ENCODE measurements around the gene JTB.

JTB gene

GRCh38 chr1:153968972-153969371, 8.5 kb downstream of the JTB start:
- Histone ChIP-seq H3K4me1 (ENCODE audit: insufficient read depth, low read length) (peaks cover 24% of the 10 kb centered on the region), H3K4me3 (ENCODE audit: low read length) (peak overlapping the region; percentile 86), H3K9me3 (ENCODE audit: low read length) (no peaks in the 10 kb centered on the region), H3K36me3 (ENCODE audit: insufficient read depth, low read length) (peaks cover 7% of the 10 kb centered on the region), H3K27me3 (ENCODE audit: insufficient read depth, low read length) (no peaks in the 10 kb centered on the region), H2AFZ (ENCODE audit: low read depth, low read length) (no peak overlapping the region)

- Histone ChIP-seq H3K9me3 (ENCODE audit: low read length) (no peaks in the 10 kb centered on the region), H3K4me3 (ENCODE audit: low read length) (peak overlapping the region; percentile 86), H3K4me1 (ENCODE audit: insufficient read depth, low read length) (peaks cover 24% of the 10 kb centered on the region), H2AFZ (ENCODE audit: low read depth, low read length) (no peak overlapping the region), H3K27me3 (ENCODE audit: insufficient read depth, low read length) (no peaks in the 10 kb centered on the region), H3K36me3 (ENCODE audit: insufficient read depth, low read length) (peaks cover 3% of the 10 kb centered on the region)
These were observed 9.1 kb downstream of the JTB start for GRCh38 chr1:153968408-153968807.

- peaks cover 25% of the 10 kb centered on the region for H3K4me1 ChIP-seq (ENCODE audit: insufficient read depth, low read length)
- H2AFZ ChIP-seq (ENCODE audit: low read depth, low read length) = no peak overlapping the region
- no peaks in the 10 kb centered on the region for H3K27me3 ChIP-seq (ENCODE audit: insufficient read depth, low read length)
- H3K9me3 ChIP-seq (ENCODE audit: low read length) = no peaks in the 10 kb centered on the region
- H3K36me3 ChIP-seq (ENCODE audit: insufficient read depth, low read length) = no peaks in the 10 kb centered on the region
- H3K4me3 ChIP-seq (ENCODE audit: low read length) = peak overlapping the region; percentile 86
These were observed 9.5 kb downstream of the JTB start for GRCh38 chr1:153968000-153968363.

GRCh38 chr1:153967107-153967999, 10.1 kb downstream of the JTB start, which contains the start of gene CREB3L4:
Gene CREB3L4 (plus strand): TSS chr1:153967902. CDS start chr1:153968526, 624 bp downstream.
- Histone ChIP-seq H3K4me3 (ENCODE audit: low read length) (peak within 1 kb of the TSS; percentile 86), H3K36me3 (ENCODE audit: insufficient read depth, low read length) (no peaks in the 10 kb centered on the region), H3K4me1 (ENCODE audit: insufficient read depth, low read length) (peaks cover 31% of the 10 kb centered on the region), H3K27me3 (ENCODE audit: insufficient read depth, low read length) (no peaks in the 10 kb centered on the region), H2AFZ (ENCODE audit: low read depth, low read length) (no peak within 1 kb of the TSS), H3K9me3 (ENCODE audit: low read length) (no peaks in the 10 kb centered on the region)

GRCh38 chr1:153963850-153964331, 13.6 kb downstream of the JTB start:
- H3K36me3 ChIP-seq (ENCODE audit: insufficient read depth, low read length) = peaks cover 20% of the 10 kb centered on the region
- H3K27me3 ChIP-seq (ENCODE audit: insufficient read depth, low read length) = no peaks in the 10 kb centered on the region
- H2AFZ ChIP-seq (ENCODE audit: low read depth, low read length) = no peak overlapping the region
- peaks cover 39% of the 10 kb centered on the region for H3K4me1 ChIP-seq (ENCODE audit: insufficient read depth, low read length)
- peak overlapping the region; percentile 66 for H3K4me3 ChIP-seq (ENCODE audit: low read length)
- no peaks in the 10 kb centered on the region for H3K9me3 ChIP-seq (ENCODE audit: low read length)

- peaks cover 20% of the 10 kb centered on the region for H3K36me3 ChIP-seq (ENCODE audit: insufficient read depth, low read length)
- H2AFZ ChIP-seq (ENCODE audit: low read depth, low read length) = peak within 1 kb of the TSS; percentile 35
- peak within 1 kb of the TSS; percentile 66 for H3K4me3 ChIP-seq (ENCODE audit: low read length)
- peaks cover 35% of the 10 kb centered on the region for H3K4me1 ChIP-seq (ENCODE audit: insufficient read depth, low read length)
- H3K9me3 ChIP-seq (ENCODE audit: low read length) = no peaks in the 10 kb centered on the region
- H3K27me3 ChIP-seq (ENCODE audit: insufficient read depth, low read length) = no peaks in the 10 kb centered on the region
These were observed 14.2 kb downstream of the JTB start, which contains the start of gene SLC39A1 for GRCh38 chr1:153963030-153963849. Gene SLC39A1 (minus strand): TSS chr1:153963537. CDS start chr1:153962715, 822 bp downstream.

GRCh38 chr1:153962088-153963029, 15.1 kb downstream of the JTB start:
- Histone ChIP-seq H3K27me3 (ENCODE audit: insufficient read depth, low read length) (no peaks in the 10 kb centered on the region), H3K9me3 (ENCODE audit: low read length) (no peaks in the 10 kb centered on the region), H2AFZ (ENCODE audit: low read depth, low read length) (no peak overlapping the region), H3K4me1 (ENCODE audit: insufficient read depth, low read length) (peaks cover 34% of the 10 kb centered on the region), H3K36me3 (ENCODE audit: insufficient read depth, low read length) (peaks cover 20% of the 10 kb centered on the region), H3K4me3 (ENCODE audit: low read length) (peak overlapping the region; percentile 66)

GRCh38 chr1:153961421-153961820, 16.1 kb downstream of the JTB start:
- H3K4me3 ChIP-seq (ENCODE audit: low read length) = peak overlapping the region; percentile 66
- no peaks in the 10 kb centered on the region for H3K9me3 ChIP-seq (ENCODE audit: low read length)
- H3K36me3 ChIP-seq (ENCODE audit: insufficient read depth, low read length) = peaks cover 20% of the 10 kb centered on the region
- peaks cover 39% of the 10 kb centered on the region for H3K4me1 ChIP-seq (ENCODE audit: insufficient read depth, low read length)
- no peak overlapping the region for H2AFZ ChIP-seq (ENCODE audit: low read depth, low read length)
- H3K27me3 ChIP-seq (ENCODE audit: insufficient read depth, low read length) = no peaks in the 10 kb centered on the region

GRCh38 chr1:153960206-153960605, 17.3 kb downstream of the JTB start:
- no peaks in the 10 kb centered on the region for H3K9me3 ChIP-seq (ENCODE audit: low read length)
- no peaks in the 10 kb centered on the region for H3K27me3 ChIP-seq (ENCODE audit: insufficient read depth, low read length)
- peaks cover 20% of the 10 kb centered on the region for H3K36me3 ChIP-seq (ENCODE audit: insufficient read depth, low read length)
- H2AFZ ChIP-seq (ENCODE audit: low read depth, low read length) = no peak overlapping the region
- no peak overlapping the region for H3K4me3 ChIP-seq (ENCODE audit: low read length)
- H3K4me1 ChIP-seq (ENCODE audit: insufficient read depth, low read length) = peaks cover 39% of the 10 kb centered on the region

GRCh38 chr1:153959454-153959853, 18.0 kb downstream of the JTB start:
- Histone ChIP-seq H3K4me1 (ENCODE audit: insufficient read depth, low read length) (peaks cover 38% of the 10 kb centered on the region), H2AFZ (ENCODE audit: low read depth, low read length) (no peak overlapping the region), H3K9me3 (ENCODE audit: low read length) (no peaks in the 10 kb centered on the region), H3K27me3 (ENCODE audit: insufficient read depth, low read length) (no peaks in the 10 kb centered on the region), H3K36me3 (ENCODE audit: insufficient read depth, low read length) (peaks cover 23% of the 10 kb centered on the region), H3K4me3 (ENCODE audit: low read length) (no peak overlapping the region)

GRCh38 chr1:153958961-153959260, 18.6 kb downstream of the JTB start:
- Histone ChIP-seq H2AFZ (ENCODE audit: low read depth, low read length) (no peak overlapping the region), H3K36me3 (ENCODE audit: insufficient read depth, low read length) (peaks cover 27% of the 10 kb centered on the region), H3K9me3 (ENCODE audit: low read length) (no peaks in the 10 kb centered on the region), H3K27me3 (ENCODE audit: insufficient read depth, low read length) (no peaks in the 10 kb centered on the region), H3K4me1 (ENCODE audit: insufficient read depth, low read length) (peaks cover 37% of the 10 kb centered on the region), H3K4me3 (ENCODE audit: low read length) (peak overlapping the region; percentile 76)

GRCh38 chr1:153958111-153958960, 19.1 kb downstream of the JTB start, which contains the start of gene CRTC2:
Gene CRTC2 (minus strand): TSS chr1:153958612. CDS start chr1:153958497, 115 bp downstream.
- Histone ChIP-seq H3K4me3 (ENCODE audit: low read length) (peak within 1 kb of the TSS; percentile 76), H3K27me3 (ENCODE audit: insufficient read depth, low read length) (no peaks in the 10 kb centered on the region), H3K4me1 (ENCODE audit: insufficient read depth, low read length) (peaks cover 37% of the 10 kb centered on the region), H3K9me3 (ENCODE audit: low read length) (no peaks in the 10 kb centered on the region), H3K36me3 (ENCODE audit: insufficient read depth, low read length) (peaks cover 33% of the 10 kb centered on the region), H2AFZ (ENCODE audit: low read depth, low read length) (peak within 1 kb of the TSS; percentile 52)
